LoVo (cell line): ENCODE results near the gene PRDX1.
"Not testable (repeated sequence)": the region's sequence is repeated elsewhere in the genome, so short reads cannot be mapped to it uniquely, and the experiment has no call there.

Experiments
- DNase-seq: peaks from one replicate; pipeline ENCODE4 v3.0.0-alpha.2; 2016; ENCODE audit warnings: low spot score

The PRDX1 gene

GRCh38 chr1:45535988-45536766 is 14.5 kb upstream of the PRDX1 start:
- DNase-seq, result no peak

GRCh38 chr1:45531873-45532272 is 10.2 kb upstream of the PRDX1 start:
- DNase-seq, result no peak

- DNase-seq, result no peak
These were observed 9.0 kb upstream of the PRDX1 start for GRCh38 chr1:45530632-45531135.

- no peak for DNase-seq
These were observed 4.5 kb upstream of the PRDX1 start for GRCh38 chr1:45526135-45526644.

- not testable (repeated sequence) for DNase-seq
These were observed 2.3 kb upstream of the PRDX1 start for GRCh38 chr1:45523975-45524374.

- DNase-seq, result not testable (repeated sequence)
These were observed 1.8 kb upstream of the PRDX1 start for GRCh38 chr1:45523516-45523915.

GRCh38 chr1:45522324-45523104 is 830 bp upstream of the PRDX1 start:
- peak; percentile 39 for DNase-seq

GRCh38 chr1:45519774-45520173 is 1.9 kb downstream of the PRDX1 start:
- DNase-seq, result not testable (repeated sequence)

- DNase-seq, result no peak
These were observed 2.8 kb downstream of the PRDX1 start for GRCh38 chr1:45518910-45519309.

GRCh38 chr1:45518366-45518765 is 3.3 kb downstream of the PRDX1 start:
- not testable (repeated sequence) for DNase-seq

GRCh38 chr1:45516465-45516864 is 5.2 kb downstream of the PRDX1 start:
- no peak for DNase-seq

- DNase-seq, result no peak
These were observed 5.6 kb downstream of the PRDX1 start for GRCh38 chr1:45516036-45516435.

GRCh38 chr1:45513532-45514260 is 8.0 kb downstream of the PRDX1 start:
- DNase-seq, result not testable (repeated sequence)

GRCh38 chr1:45512641-45513054 is 9.0 kb downstream of the PRDX1 start:
- DNase-seq, result peak; percentile 31

GRCh38 chr1:45510972-45511527 is 10.6 kb downstream of the PRDX1 start:
- DNase-seq, result no peak

- DNase-seq, result no peak
These were observed 11.4 kb downstream of the PRDX1 start for GRCh38 chr1:45510036-45510971.

GRCh38 chr1:45508295-45509151 is 13.2 kb downstream of the PRDX1 start:
- DNase-seq, result no peak

GRCh38 chr1:45507893-45508292 is 13.8 kb downstream of the PRDX1 start:
- DNase-seq, result no peak

GRCh38 chr1:45507195-45507594 is 14.5 kb downstream of the PRDX1 start:
- no peak for DNase-seq
